NT2/D1 (cell line): Measurements from ENCODE around the gene EDEM3.

Experiments used
- SUZ12 ChIP-seq: IDR thresholded peaks from 2 replicates; pipeline ENCODE4 v1.6.1; 2011; ENCODE audit not compliant: insufficient read length, insufficient read depth; ENCODE audit errors: extremely low read depth
- YY1 ChIP-seq: IDR thresholded peaks from 2 replicates; pipeline ENCODE4 v1.6.1; 2011; ENCODE audit not compliant: insufficient read length, insufficient read depth
- ZNF274 ChIP-seq: IDR thresholded peaks from 2 replicates; pipeline ENCODE4 v1.6.1; 2011; ENCODE audit warnings: mild to moderate bottlenecking, low read depth, low read length

DNA sequence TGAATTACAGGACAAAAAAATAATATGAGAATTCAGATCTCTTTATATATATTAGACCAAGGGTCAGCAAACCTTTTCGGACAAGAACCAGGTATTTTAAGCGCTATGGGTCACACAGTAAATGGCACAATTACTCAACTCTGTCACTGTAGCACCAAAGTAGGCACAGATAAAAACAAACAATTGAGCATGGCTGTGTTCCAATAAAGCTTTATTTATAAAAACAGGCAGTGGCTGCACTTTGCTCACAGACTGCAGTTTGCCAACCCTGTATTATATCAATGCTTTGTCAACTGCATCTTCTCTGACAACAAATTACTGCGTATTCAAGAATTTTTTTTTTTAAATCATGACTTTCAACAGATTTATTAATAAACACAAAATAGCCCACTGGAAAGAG lies 29.8 kb downstream of the EDEM3 start:
- TF ChIP-seq SUZ12 (no peak), YY1 (no peak), ZNF274 (no peak)
